Smooth muscle cell (in vitro differentiated cells): ENCODE measurements around the gene MAGI1. TPM values are rescaled to one million over a fixed set of nuclear protein-coding genes. Genes with fewer than 3 reads are reported as not detected.

ENCODE experiments used
- DNase-seq: peaks from one replicate; lab custom pipeline; 2025; ENCODE audit not compliant: unreplicated experiment; lab: John Stamatoyannopoulos, UW
- H2AFZ ChIP-seq: fragments of 200-600 bp; sonication (generic); 2 replicates; pipeline ENCODE4 v1.6.0; 2016; ENCODE audit warnings: antibody characterized with exemption, low read depth, mild to moderate bottlenecking
- H3F3A ChIP-seq: fragments of 200-600 bp; sonication (generic); 2 replicates; pipeline ENCODE4 v1.6.0; 2017; ENCODE audit warnings: antibody characterized with exemption, low read depth
- H3K27ac ChIP-seq: fragments of 200-600 bp; sonication (generic); 2 replicates; pipeline ENCODE4 v1.5.1; 2016; ENCODE audit warnings: low read depth, mild to moderate bottlenecking
- H3K27me3 ChIP-seq: fragments of 200-600 bp; sonication (generic); 2 replicates; pipeline ENCODE4 v1.6.1; 2016; ENCODE audit warnings: low read depth, mild to moderate bottlenecking
- H3K36me3 ChIP-seq: fragments of 200-600 bp; sonication (generic); 2 replicates; pipeline ENCODE4 v1.5.1; 2016; ENCODE audit warnings: low read depth
- H3K4me1 ChIP-seq: fragments of 200-600 bp; sonication (generic); 2 replicates; pipeline ENCODE4 v1.5.1; 2016; ENCODE audit warnings: low read depth
- H3K4me2 ChIP-seq: fragments of 200-600 bp; sonication (generic); 2 replicates; pipeline ENCODE4 v1.6.0; 2016; ENCODE audit warnings: mild to moderate bottlenecking
- H3K4me3 ChIP-seq: fragments of 200-600 bp; sonication (generic); 2 replicates; pipeline ENCODE4 v1.5.1; 2016; ENCODE audit warnings: mild to moderate bottlenecking
- H3K79me2 ChIP-seq: fragments of 200-600 bp; sonication (generic); 2 replicates; pipeline ENCODE4 v1.6.0; 2016; ENCODE audit warnings: low read depth, mild to moderate bottlenecking
- H3K9ac ChIP-seq: fragments of 200-600 bp; sonication (generic); 2 replicates; pipeline ENCODE4 v1.6.0; 2016; ENCODE audit warnings: low read depth
- H3K9me3 ChIP-seq: fragments of 200-600 bp; sonication (generic); replicated peaks from 2 replicates; pipeline ENCODE4 v1.5.1; 2016; ENCODE audit warnings: low read depth
- H4K20me1 ChIP-seq: fragments of 200-600 bp; sonication (generic); 2 replicates; pipeline ENCODE4 v1.6.0; 2016; ENCODE audit warnings: low read depth
- WGBS: methylation state at CpG from one replicate; pipeline ENCODE4 v1.1.7; 2016; ENCODE audit warnings: low lambda C conversion rate; 5-methylcytosine and 5-hydroxymethylcytosine counted together
- polyA plus RNA-seq: library from polyadenylated mRNA; unstranded; fragments of >200 nt; fragmentation: Nextera tagmentation; extraction: Ambion mirVana; gene quantifications from 2 replicates; pipeline ENCODE4 v1.2.1, GENCODE V29; 2016
- total RNA-seq: library from RNA; depleted of rRNA; stranded (reverse); fragments of >200 nt; gene quantifications from 2 replicates; pipeline ENCODE4 v1.2.3, GENCODE V29; 2014
- TF ChIP-seq, protein P1 (sequence below): fragments of 200-600 bp; sonication (generic); IDR thresholded peaks from 2 replicates; pipeline ENCODE4 v1.5.1; 2017; ENCODE audit warnings: borderline replicate concordance, mild to moderate bottlenecking, antibody characterized with exemption; ENCODE audit not compliant: insufficient read depth, poor library complexity, severe bottlenecking

MAGI1 gene
- total and polyA plus RNA-seq, 2 experiments from 2014 or later, result 9.9 to 23.3 TPM

DNA sequence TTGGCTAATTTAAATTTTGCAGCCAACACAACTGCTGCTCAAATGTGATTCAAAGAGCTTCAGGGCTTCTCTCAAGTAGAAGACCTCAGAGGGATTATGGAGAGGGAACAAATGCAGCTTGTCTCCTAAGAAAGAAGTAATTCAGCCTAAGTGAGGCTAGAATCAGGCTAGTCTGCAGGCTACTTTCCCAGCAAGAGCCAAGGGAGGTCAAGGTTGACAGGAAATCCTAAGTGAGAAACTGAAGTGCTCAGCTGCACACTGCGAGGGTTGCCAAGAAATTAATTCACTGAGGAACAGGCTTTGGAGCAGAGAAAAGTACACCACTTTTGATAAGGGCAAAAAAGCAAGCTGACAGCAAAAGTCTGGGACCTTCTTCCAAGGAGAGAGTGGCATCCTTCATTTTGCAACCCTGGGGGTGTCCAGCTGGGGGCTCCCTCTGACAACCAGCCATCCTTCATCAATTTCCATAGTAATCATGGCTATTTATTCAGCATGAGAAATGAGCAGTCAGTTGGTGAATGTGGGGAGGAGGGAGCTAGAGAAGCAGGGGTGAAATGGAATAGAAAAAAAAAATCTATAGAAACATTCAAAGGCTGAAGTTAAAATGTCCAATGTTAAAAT lies 704.6 kb downstream of the MAGI1 start:
- no peaks in the 10 kb centered on the region for H3K79me2 ChIP-seq
- H3K4me2 ChIP-seq, result no peak overlapping the region
- TF ChIP-seq, protein P1, sequence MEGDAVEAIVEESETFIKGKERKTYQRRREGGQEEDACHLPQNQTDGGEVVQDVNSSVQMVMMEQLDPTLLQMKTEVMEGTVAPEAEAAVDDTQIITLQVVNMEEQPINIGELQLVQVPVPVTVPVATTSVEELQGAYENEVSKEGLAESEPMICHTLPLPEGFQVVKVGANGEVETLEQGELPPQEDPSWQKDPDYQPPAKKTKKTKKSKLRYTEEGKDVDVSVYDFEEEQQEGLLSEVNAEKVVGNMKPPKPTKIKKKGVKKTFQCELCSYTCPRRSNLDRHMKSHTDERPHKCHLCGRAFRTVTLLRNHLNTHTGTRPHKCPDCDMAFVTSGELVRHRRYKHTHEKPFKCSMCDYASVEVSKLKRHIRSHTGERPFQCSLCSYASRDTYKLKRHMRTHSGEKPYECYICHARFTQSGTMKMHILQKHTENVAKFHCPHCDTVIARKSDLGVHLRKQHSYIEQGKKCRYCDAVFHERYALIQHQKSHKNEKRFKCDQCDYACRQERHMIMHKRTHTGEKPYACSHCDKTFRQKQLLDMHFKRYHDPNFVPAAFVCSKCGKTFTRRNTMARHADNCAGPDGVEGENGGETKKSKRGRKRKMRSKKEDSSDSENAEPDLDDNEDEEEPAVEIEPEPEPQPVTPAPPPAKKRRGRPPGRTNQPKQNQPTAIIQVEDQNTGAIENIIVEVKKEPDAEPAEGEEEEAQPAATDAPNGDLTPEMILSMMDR, result no peak
- H3K9me3 ChIP-seq, result no peaks in the 10 kb centered on the region
- no peak overlapping the region for H3K9ac ChIP-seq
- no peaks in the 10 kb centered on the region for H4K20me1 ChIP-seq
- WGBS, result 50% methylated on average over 1 of the region's 1 CpG
- H3K4me1 ChIP-seq, result no peaks in the 10 kb centered on the region
- H3K4me3 ChIP-seq, result no peak overlapping the region
- H2AFZ ChIP-seq, result no peak overlapping the region
- DNase-seq, result no peak
- no peaks in the 10 kb centered on the region for H3K27me3 ChIP-seq
- no peaks in the 10 kb centered on the region for H3K36me3 ChIP-seq
- H3K27ac ChIP-seq, result no peak overlapping the region
- no peaks in the 10 kb centered on the region for H3F3A ChIP-seq

GRCh38 chr3:65331730-65332129 lies 707.0 kb downstream of the MAGI1 start:
- H2AFZ ChIP-seq, result no peak overlapping the region
- H3K27me3 ChIP-seq, result no peaks in the 10 kb centered on the region
- no peaks in the 10 kb centered on the region for H3K9me3 ChIP-seq
- no peaks in the 10 kb centered on the region for H3K4me1 ChIP-seq
- H3F3A ChIP-seq, result no peaks in the 10 kb centered on the region
- no peak overlapping the region for H3K9ac ChIP-seq
- no peak for DNase-seq
- TF ChIP-seq, protein P1, result no peak
- H3K4me3 ChIP-seq, result no peak overlapping the region
- H3K79me2 ChIP-seq, result no peaks in the 10 kb centered on the region
- no peak overlapping the region for H3K4me2 ChIP-seq
- H3K27ac ChIP-seq, result no peak overlapping the region
- H3K36me3 ChIP-seq, result no peaks in the 10 kb centered on the region
- 79% methylated on average over 3 of the region's 3 CpGs for WGBS
- no peaks in the 10 kb centered on the region for H4K20me1 ChIP-seq

- no peak overlapping the region for H3K27ac ChIP-seq
- H3F3A ChIP-seq, result no peaks in the 10 kb centered on the region
- no peak overlapping the region for H2AFZ ChIP-seq
- TF ChIP-seq, protein P1, result no peak
- H3K4me2 ChIP-seq, result no peak overlapping the region
- H3K27me3 ChIP-seq, result no peaks in the 10 kb centered on the region
- no peak overlapping the region for H3K9ac ChIP-seq
- no peaks in the 10 kb centered on the region for H3K9me3 ChIP-seq
- H3K79me2 ChIP-seq, result no peaks in the 10 kb centered on the region
- no peak overlapping the region for H3K4me3 ChIP-seq
- H3K4me1 ChIP-seq, result no peaks in the 10 kb centered on the region
- 91% methylated on average over 6 of the region's 6 CpGs for WGBS
- H4K20me1 ChIP-seq, result no peaks in the 10 kb centered on the region
- DNase-seq, result no peak
- no peaks in the 10 kb centered on the region for H3K36me3 ChIP-seq
Measured at GRCh38 chr3:65330072-65330471, 708.6 kb downstream of the MAGI1 start.

DNA sequence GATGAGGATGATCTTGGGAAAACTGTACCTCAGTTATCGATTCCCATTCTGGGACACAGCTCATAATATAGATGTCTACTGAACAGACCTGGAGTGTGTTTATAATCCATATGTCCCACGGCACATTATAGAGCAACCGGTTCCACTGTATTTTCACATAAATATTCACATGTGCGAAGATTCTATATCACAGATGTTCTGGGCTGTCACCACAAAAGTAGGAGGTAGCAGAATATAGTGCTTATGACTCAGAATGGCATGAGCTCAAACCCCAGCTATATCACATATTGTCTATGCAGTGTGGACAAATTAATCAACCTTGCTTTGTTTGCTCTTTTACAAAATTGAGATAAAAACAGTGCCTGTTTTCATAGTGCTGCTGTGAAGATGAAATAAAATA lies 710.6 kb downstream of the MAGI1 start:
- Histone ChIP-seq H3K27me3 (no peaks in the 10 kb centered on the region), H3K4me3 (no peak overlapping the region), H3F3A (no peaks in the 10 kb centered on the region), H3K79me2 (no peaks in the 10 kb centered on the region), H3K4me1 (no peaks in the 10 kb centered on the region), H3K27ac (no peak overlapping the region), H3K9ac (no peak overlapping the region), H3K36me3 (no peaks in the 10 kb centered on the region), H4K20me1 (no peaks in the 10 kb centered on the region), H2AFZ (no peak overlapping the region), H3K9me3 (no peaks in the 10 kb centered on the region), H3K4me2 (no peak overlapping the region)
- TF ChIP-seq, protein P1, result no peak
- 89% methylated on average over 4 of the region's 4 CpGs for WGBS
- DNase-seq, result no peak
